ENCODE measurements around the gene UAP1L1. TPM values are rescaled to one million over a fixed set of nuclear protein-coding genes. Genes with fewer than 3 reads are reported as not detected.
"Not testable (repeated sequence)": the region's sequence is repeated elsewhere in the genome, so short reads cannot be mapped to it uniquely, and the experiment has no call there.

Gene UAP1L1, protein sequence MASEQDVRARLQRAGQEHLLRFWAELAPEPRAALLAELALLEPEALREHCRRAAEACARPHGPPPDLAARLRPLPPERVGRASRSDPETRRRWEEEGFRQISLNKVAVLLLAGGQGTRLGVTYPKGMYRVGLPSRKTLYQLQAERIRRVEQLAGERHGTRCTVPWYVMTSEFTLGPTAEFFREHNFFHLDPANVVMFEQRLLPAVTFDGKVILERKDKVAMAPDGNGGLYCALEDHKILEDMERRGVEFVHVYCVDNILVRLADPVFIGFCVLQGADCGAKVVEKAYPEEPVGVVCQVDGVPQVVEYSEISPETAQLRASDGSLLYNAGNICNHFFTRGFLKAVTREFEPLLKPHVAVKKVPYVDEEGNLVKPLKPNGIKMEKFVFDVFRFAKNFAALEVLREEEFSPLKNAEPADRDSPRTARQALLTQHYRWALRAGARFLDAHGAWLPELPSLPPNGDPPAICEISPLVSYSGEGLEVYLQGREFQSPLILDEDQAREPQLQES
- total RNA-seq, result 17.1 and 19.1 TPM in 2 replicates

DNA sequence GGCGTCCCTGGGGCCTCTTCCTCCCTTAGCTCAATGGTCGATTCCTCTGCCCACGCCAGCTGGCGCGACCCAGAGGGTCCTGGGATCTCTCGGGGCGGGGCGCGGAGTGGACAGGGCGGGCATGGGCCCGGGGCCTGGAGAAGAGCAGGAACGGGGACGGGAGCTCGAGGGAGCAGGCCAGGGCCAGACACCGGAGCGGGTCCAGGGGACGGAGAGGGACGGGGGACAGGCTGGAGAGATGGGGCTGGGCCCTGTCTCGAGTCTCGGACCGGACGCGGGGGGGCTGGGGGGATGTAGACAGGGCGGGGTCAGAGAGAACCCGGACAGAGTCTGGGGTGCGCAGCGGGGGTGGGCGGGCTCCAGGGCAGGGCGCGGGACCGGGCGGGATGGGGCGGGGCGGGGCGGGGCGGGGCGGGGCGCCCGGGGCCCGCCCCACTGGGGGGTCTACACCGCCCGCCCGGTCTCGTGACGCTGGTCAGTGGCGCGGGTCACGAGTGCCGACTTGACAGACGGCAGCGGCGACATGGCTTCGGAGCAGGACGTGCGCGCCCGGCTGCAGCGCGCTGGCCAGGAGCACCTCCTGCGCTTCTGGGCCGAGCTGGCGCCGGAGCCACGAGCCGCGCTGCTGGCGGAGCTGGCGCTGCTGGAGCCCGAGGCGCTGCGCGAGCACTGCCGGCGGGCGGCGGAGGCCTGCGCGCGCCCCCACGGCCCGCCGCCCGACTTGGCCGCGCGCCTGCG lies at the start of gene UAP1L1:
Gene UAP1L1, plus strand, starts transcription at position 508 of the 738 bp plus-strand sequence. Its CDS starts 16 bp downstream, at position 524.
- no peaks in the 10 kb centered on the region for H3K27me3 Mint-ChIP-seq

DNA sequence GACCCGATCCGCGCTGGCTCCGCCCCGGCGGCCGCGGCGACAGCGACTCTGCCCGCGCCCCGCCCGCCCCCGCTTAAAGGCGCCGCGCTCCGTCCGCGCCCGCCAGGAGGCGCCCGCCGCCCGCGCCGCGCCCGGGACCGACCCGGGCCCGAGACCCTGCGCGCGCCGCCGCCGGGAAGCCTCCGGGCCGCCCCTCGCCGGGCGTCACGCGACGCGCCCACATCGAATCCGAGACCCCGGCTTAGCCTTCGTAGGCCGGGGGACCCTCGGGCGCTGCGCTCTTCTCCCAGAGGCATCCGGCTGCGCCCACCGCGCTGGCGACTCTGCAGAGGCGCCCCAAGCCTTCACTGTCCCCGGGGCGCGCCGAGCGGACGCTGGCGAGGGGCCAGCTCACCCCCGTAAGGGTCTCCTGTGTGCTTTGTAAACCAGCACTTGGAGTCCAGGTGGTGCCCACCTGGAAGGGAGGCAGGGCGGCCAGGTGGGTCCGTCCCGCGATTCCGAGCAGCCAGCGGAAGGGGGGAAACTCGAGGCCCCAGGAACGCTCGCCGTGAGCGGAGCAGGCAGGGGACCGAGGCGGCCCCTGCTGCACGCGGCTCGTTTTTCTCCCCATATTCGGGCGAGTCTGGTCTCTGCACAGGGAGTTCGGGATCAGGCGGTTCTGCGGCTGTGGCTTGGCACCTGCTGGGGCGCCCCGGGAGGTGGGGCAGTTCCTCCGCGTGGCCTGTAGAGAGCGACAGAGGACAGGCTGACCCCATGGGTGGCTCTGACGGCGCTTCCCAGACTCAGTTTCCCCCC lies 48.9 kb upstream of the UAP1L1 start:
- Mint-ChIP-seq H3K27me3 (peaks cover 3% of the 10 kb centered on the region), H3K27ac (peak overlapping the region; percentile 67), H3K9me3 (no peaks in the 10 kb centered on the region), H3K4me3 (peak overlapping the region; percentile 77), H3K36me3 (ENCODE audit: low read depth) (no peaks in the 10 kb centered on the region), H3K4me1 (peaks cover 34% of the 10 kb centered on the region)
- peak; percentile 93 for DNase-seq
- intact Hi-C loops (cut with micrococcal nuclease), result loop anchor here (2.0 kb wide), 1 partner anchor 36 kb away; no protein-coding TSS in a partner anchor

More for the DNA sequence above, at the start of gene UAP1L1:
- Mint-ChIP-seq H3K4me1 (peaks cover 3% of the 10 kb centered on the region), H3K4me3 (peak within 1 kb of the TSS; percentile 78), H3K9me3 (no peaks in the 10 kb centered on the region), H3K36me3 (ENCODE audit: low read depth) (peaks cover 8% of the 10 kb centered on the region), H3K27ac (peak within 1 kb of the TSS; percentile 66)
- intact Hi-C loops (cut with micrococcal nuclease), result loop anchor here (1.0 kb wide), 1 partner anchor 9 kb away; the partner anchor contains the start of gene MAN1B1
- peak; percentile 91 for DNase-seq

DNA sequence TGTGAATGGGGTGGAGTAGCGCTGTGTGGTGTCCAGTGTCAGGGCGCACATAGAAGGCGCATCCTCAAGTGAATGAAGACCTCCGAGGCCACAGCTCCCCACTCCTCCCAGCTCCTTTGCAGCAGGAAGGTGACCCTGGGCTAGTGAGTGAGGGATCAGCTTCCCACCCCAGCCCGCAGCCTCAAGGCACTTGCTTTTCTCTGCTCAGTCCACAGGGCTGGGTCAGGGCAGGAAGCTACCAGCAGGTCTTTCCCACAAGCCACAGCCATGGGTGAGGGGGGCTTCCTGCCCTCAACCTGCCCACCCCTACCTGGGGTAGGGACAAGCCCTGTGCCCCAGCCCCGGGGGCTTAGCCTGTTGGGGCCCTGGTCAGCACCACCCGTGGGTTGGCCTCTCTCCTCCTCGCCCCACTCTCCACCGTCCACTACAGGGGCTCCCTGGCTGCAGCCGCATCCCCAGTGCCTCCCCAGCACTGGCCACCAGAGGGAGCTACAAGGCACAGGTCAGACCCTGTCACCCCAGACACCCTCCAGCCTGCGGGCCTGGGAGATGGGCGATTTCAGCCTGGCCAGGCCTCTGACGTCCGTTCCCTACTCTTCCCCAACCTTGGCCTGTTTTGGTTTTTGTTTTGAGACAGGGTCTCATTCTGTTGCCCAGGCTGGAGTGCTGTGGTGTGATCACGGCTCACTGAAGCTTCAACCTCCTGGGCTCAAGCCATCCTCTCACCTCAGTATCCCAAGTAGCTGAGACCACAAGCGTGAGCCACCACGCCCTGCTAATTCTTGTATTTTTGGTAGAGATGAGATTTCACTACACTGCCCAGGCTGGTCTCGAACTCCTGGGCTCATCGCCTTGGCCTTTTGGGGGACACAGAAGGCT lies 48.0 kb upstream of the UAP1L1 start:
- intact Hi-C loops (cut with micrococcal nuclease), result loop anchor here (2.0 kb wide), 1 partner anchor 36 kb away; no protein-coding TSS in a partner anchor
- Mint-ChIP-seq H3K4me1 (peaks cover 37% of the 10 kb centered on the region), H3K36me3 (ENCODE audit: low read depth) (no peaks in the 10 kb centered on the region), H3K4me3 (peak overlapping the region; percentile 77), H3K9me3 (no peaks in the 10 kb centered on the region), H3K27me3 (peaks cover 3% of the 10 kb centered on the region), H3K27ac (peak overlapping the region; percentile 67)
- peak; percentile 92 for DNase-seq

- Mint-ChIP-seq H3K36me3 (ENCODE audit: low read depth) (no peaks in the 10 kb centered on the region), H3K27ac (peak overlapping the region; percentile 29), H3K9me3 (no peaks in the 10 kb centered on the region), H3K4me1 (peaks cover 44% of the 10 kb centered on the region), H3K4me3 (peak overlapping the region; percentile 49), H3K27me3 (peaks cover 3% of the 10 kb centered on the region)
- intact Hi-C loops (cut with micrococcal nuclease), result no loop called here
- DNase-seq, result no peak
Measured at GRCh38 chr9:137030006-137030405, 47.3 kb upstream of the UAP1L1 start.

- Mint-ChIP-seq H3K27ac (peak overlapping the region; percentile 29), H3K27me3 (peaks cover 3% of the 10 kb centered on the region), H3K36me3 (ENCODE audit: low read depth) (no peaks in the 10 kb centered on the region), H3K4me3 (peak overlapping the region; percentile 49), H3K4me1 (peaks cover 47% of the 10 kb centered on the region), H3K9me3 (no peaks in the 10 kb centered on the region)
- intact Hi-C loops (cut with micrococcal nuclease), result no loop called here
- DNase-seq, result peak; percentile 74
Measured at GRCh38 chr9:137030538-137031527, 46.5 kb upstream of the UAP1L1 start.

DNA sequence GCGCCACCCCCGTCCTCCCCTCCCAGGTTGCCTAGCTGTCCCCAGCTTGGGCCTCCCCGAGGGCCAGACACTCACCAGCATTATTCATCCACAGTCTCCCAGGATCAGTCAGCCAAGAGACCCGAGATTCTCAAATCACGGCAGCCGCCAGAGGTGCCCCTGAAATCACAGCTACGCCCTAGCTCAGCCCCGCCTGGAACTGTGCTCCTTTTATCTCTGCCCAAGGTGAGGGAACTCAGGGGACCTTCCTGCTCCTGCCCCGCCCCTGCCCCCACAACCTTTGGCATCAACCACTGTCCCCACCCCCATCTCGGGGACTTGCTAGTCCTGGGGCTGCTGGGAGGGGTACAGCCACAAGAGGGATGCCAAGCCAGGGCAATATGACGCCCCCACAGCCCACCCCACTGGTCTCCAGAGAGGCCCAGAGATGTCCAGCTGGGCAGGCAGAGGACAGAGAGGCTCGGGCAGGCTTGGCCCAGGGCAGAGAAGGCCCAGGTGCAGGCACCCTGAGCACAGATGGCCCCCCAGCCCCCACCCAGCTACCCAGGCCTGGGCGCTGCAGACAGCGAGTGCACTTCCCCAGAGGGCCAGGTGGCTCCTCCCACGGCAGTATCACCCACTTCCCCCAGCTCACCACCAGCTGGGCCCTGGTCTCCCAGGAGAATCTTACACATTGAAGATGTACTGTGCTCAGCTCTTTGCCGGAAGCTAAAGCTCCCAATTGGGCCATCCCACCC lies 45.2 kb upstream of the UAP1L1 start, which contains the start of gene FUT7:
Gene FUT7, minus strand, starts transcription at position 185 of the 737 bp plus-strand sequence. Its CDS starts 97 bp downstream, at position 88.
- Mint-ChIP-seq H3K27ac (no peak within 1 kb of the TSS), H3K4me1 (peaks cover 44% of the 10 kb centered on the region)
- peak; percentile 69 for DNase-seq

GRCh38 chr9:137032858-137033257 lies 44.5 kb upstream of the UAP1L1 start:
- H3K4me1 Mint-ChIP-seq, result peaks cover 41% of the 10 kb centered on the region
- no peaks in the 10 kb centered on the region for H3K36me3 Mint-ChIP-seq (ENCODE audit: low read depth)
- no peak overlapping the region for H3K27ac Mint-ChIP-seq
- DNase-seq, result no peak
- intact Hi-C loops (cut with micrococcal nuclease), result no loop called here
- H3K9me3 Mint-ChIP-seq, result no peaks in the 10 kb centered on the region
- no peak overlapping the region for H3K4me3 Mint-ChIP-seq
- peaks cover 2% of the 10 kb centered on the region for H3K27me3 Mint-ChIP-seq

More for the DNA sequence above, 45.2 kb upstream of the UAP1L1 start, which contains the start of gene FUT7:
- Mint-ChIP-seq H3K4me3 (peak within 1 kb of the TSS; percentile 19), H3K9me3 (no peaks in the 10 kb centered on the region), H3K36me3 (ENCODE audit: low read depth) (no peaks in the 10 kb centered on the region), H3K27me3 (peaks cover 3% of the 10 kb centered on the region)
- intact Hi-C loops (cut with micrococcal nuclease), result no loop called here

GRCh38 chr9:137033481-137033880 lies 43.8 kb upstream of the UAP1L1 start:
- H3K27me3 Mint-ChIP-seq; H3K4me3 Mint-ChIP-seq; DNase-seq; H3K9me3 Mint-ChIP-seq; H3K27ac Mint-ChIP-seq; intact Hi-C loops (cut with micrococcal nuclease); H3K36me3 Mint-ChIP-seq (ENCODE audit: low read depth): not testable (repeated sequence)
- H3K4me1 Mint-ChIP-seq, result peaks cover 41% of the 10 kb centered on the region

- no peaks in the 10 kb centered on the region for H3K9me3 Mint-ChIP-seq
- peaks cover 2% of the 10 kb centered on the region for H3K27me3 Mint-ChIP-seq
- peaks cover 37% of the 10 kb centered on the region for H3K4me1 Mint-ChIP-seq
- DNase-seq, result no peak
- peak overlapping the region; percentile 83 for H3K27ac Mint-ChIP-seq
- H3K36me3 Mint-ChIP-seq (ENCODE audit: low read depth), result peaks cover 2% of the 10 kb centered on the region
- peak overlapping the region; percentile 80 for H3K4me3 Mint-ChIP-seq
- intact Hi-C loops (cut with micrococcal nuclease), result loop anchor here (2.0 kb wide), 1 partner anchor 41 kb away; the partner anchor contains the start of gene PAXX
Measured at GRCh38 chr9:137034039-137034708, 43.1 kb upstream of the UAP1L1 start.

- DNase-seq, result peak; percentile 95
- Mint-ChIP-seq H3K27me3 (peaks cover 2% of the 10 kb centered on the region), H3K4me1 (peaks cover 31% of the 10 kb centered on the region), H3K27ac (peak overlapping the region; percentile 83), H3K9me3 (no peaks in the 10 kb centered on the region), H3K36me3 (ENCODE audit: low read depth) (peaks cover 2% of the 10 kb centered on the region), H3K4me3 (peak overlapping the region; percentile 80)
- intact Hi-C loops (cut with micrococcal nuclease), result loop anchor here (1.0 to 2.0 kb wide), 2 partner anchors 42 to 248 kb away; partner anchors contain the start of gene PAXX
Measured at GRCh38 chr9:137034709-137035506, 42.4 kb upstream of the UAP1L1 start.
